Fibroblast of villous mesenchyme (primary cell): ENCODE data around the gene PPARD. TPM values are rescaled to one million over a fixed set of nuclear protein-coding genes. Genes with fewer than 3 reads are reported as not detected.

Experiments
- DNase-seq: peaks from one replicate; pipeline ENCODE4 v3.0.0-alpha.2; 2010; ENCODE audit warnings: low read depth
- H3K4me3 ChIP-seq: 2 replicates; pipeline ENCODE4 v1.5.1; 2011; ENCODE audit warnings: low read depth, mild to moderate bottlenecking, low read length
- CTCF ChIP-seq: IDR thresholded peaks from 2 replicates; pipeline ENCODE4 v1.5.1; 2012; ENCODE audit warnings: low read depth, mild to moderate bottlenecking, low read length; ENCODE audit not compliant: insufficient read depth
- total RNA-seq: library from RNA; depleted of rRNA; stranded (reverse); fragments of >200 nt; gene quantifications from 2 replicates; pipeline ENCODE4 v1.2.3, GENCODE V29; 2012

The PPARD gene
- total RNA-seq, 1 donor, result 8.2 TPM

GRCh38 chr6:35370785-35371493 is 28.6 kb downstream of the PPARD start:
- DNase-seq, result no peak

GRCh38 chr6:35371494-35372262 is 29.3 kb downstream of the PPARD start:
- H3K4me3 ChIP-seq, result no peak overlapping the region
- TF ChIP-seq CTCF, result no peak
- no peak for DNase-seq

More at GRCh38 chr6:35370785-35371493, 28.6 kb downstream of the PPARD start:
- no peak overlapping the region for H3K4me3 ChIP-seq
- TF ChIP-seq CTCF, result no peak

- TF ChIP-seq CTCF, result no peak
- DNase-seq, result no peak
- no peak overlapping the region for H3K4me3 ChIP-seq
Observed at GRCh38 chr6:35372633-35373032, 30.3 kb downstream of the PPARD start.

GRCh38 chr6:35376281-35376680 is 33.9 kb downstream of the PPARD start:
- no peak for DNase-seq
- H3K4me3 ChIP-seq, result no peak overlapping the region
- TF ChIP-seq CTCF, result no peak

- TF ChIP-seq CTCF, result no peak
- no peak for DNase-seq
- no peak overlapping the region for H3K4me3 ChIP-seq
Observed at GRCh38 chr6:35377002-35377401, 34.6 kb downstream of the PPARD start.

- no peak overlapping the region for H3K4me3 ChIP-seq
- DNase-seq, result no peak
- no peak for TF ChIP-seq CTCF
Observed at GRCh38 chr6:35378261-35378660, 35.9 kb downstream of the PPARD start.
